Breast epithelium (tissue), 3 donors: ENCODE results near the gene KCNG1.

Experiments
- CTCF ChIP-seq, 3 donors: fragments of 450-650 bp; IDR thresholded peaks; one replicate each; pipeline ENCODE4 v1.5.1; 2016 to 2017; ENCODE audit warnings: antibody characterized with exemption in 3 of 3, mild to moderate bottlenecking in 3 of 3, moderate library complexity in 3 of 3
- POLR2A ChIP-seq: fragments of 450-650 bp; IDR thresholded peaks from one replicate; pipeline ENCODE4 v1.6.1; 2016; ENCODE audit warnings: antibody characterized with exemption, mild to moderate bottlenecking, moderate library complexity
- POLR2AphosphoS5 ChIP-seq, 3 donors: sonication (generic); formaldehyde crosslinking; IDR thresholded peaks; one replicate each; pipeline ENCODE4 v1.6.1; 2017; ENCODE audit warnings: antibody characterized with exemption in 3 of 3

- no peak for TF ChIP-seq CTCF (IDR thresholded peaks at IDR 0.05)
- no peak for TF ChIP-seq POLR2A
- TF ChIP-seq POLR2AphosphoS5 (IDR thresholded peaks at IDR 0.05) = no peak
Measured at GRCh38 chr20:51029963-51030920, 7.3 kb upstream of the KCNG1 start.
